ENCODE results near the gene UPK3B.
"Not testable (repeated sequence)": the region's sequence is repeated elsewhere in the genome, so short reads cannot be mapped to it uniquely, and the experiment has no call there.

Gene UPK3B

GRCh38 chr7:76509931-76510877 lies at the start of gene UPK3B:
Gene UPK3B (plus strand): TSS chr7:76510552. CDS start chr7:76510653, 101 bp downstream.
- no peak for DNase-seq (ENCODE audit: low read depth)

GRCh38 chr7:76460767-76461166 lies 49.6 kb upstream of the UPK3B start:
- not testable (repeated sequence) for DNase-seq (ENCODE audit: low read depth)

GRCh38 chr7:76461464-76462101 lies 48.8 kb upstream of the UPK3B start, which contains the start of gene DTX2:
Gene DTX2 (plus strand): TSS chr7:76461709. CDS start chr7:76480510, 18,801 bp downstream.
- DNase-seq (ENCODE audit: low read depth), result not testable (repeated sequence)

GRCh38 chr7:76462271-76462882 lies 48.0 kb upstream of the UPK3B start:
- DNase-seq (ENCODE audit: low read depth), result not testable (repeated sequence)

GRCh38 chr7:76464959-76465358 lies 45.4 kb upstream of the UPK3B start:
- DNase-seq (ENCODE audit: low read depth), result not testable (repeated sequence)

- not testable (repeated sequence) for DNase-seq (ENCODE audit: low read depth)
These were observed 44.4 kb upstream of the UPK3B start for GRCh38 chr7:76465950-76466349.

- not testable (repeated sequence) for DNase-seq (ENCODE audit: low read depth)
These were observed 42.5 kb upstream of the UPK3B start for GRCh38 chr7:76467743-76468404.

GRCh38 chr7:76471556-76472221 lies 38.7 kb upstream of the UPK3B start:
- DNase-seq (ENCODE audit: low read depth), result not testable (repeated sequence)

- DNase-seq (ENCODE audit: low read depth), result not testable (repeated sequence)
These were observed 37.3 kb upstream of the UPK3B start for GRCh38 chr7:76473097-76473496.

- DNase-seq (ENCODE audit: low read depth), result not testable (repeated sequence)
These were observed 34.1 kb upstream of the UPK3B start for GRCh38 chr7:76476280-76476679.

- not testable (repeated sequence) for DNase-seq (ENCODE audit: low read depth)
These were observed 33.4 kb upstream of the UPK3B start for GRCh38 chr7:76476742-76477474.

- DNase-seq (ENCODE audit: low read depth), result not testable (repeated sequence)
These were observed 30.7 kb upstream of the UPK3B start for GRCh38 chr7:76479628-76480027.

- DNase-seq (ENCODE audit: low read depth), result not testable (repeated sequence)
These were observed 29.7 kb upstream of the UPK3B start for GRCh38 chr7:76480403-76481253.

GRCh38 chr7:76482660-76483059 lies 27.7 kb upstream of the UPK3B start:
- DNase-seq (ENCODE audit: low read depth), result not testable (repeated sequence)

- not testable (repeated sequence) for DNase-seq (ENCODE audit: low read depth)
These were observed 27.3 kb upstream of the UPK3B start for GRCh38 chr7:76483081-76483480.

GRCh38 chr7:76484456-76484855 lies 25.9 kb upstream of the UPK3B start:
- not testable (repeated sequence) for DNase-seq (ENCODE audit: low read depth)

GRCh38 chr7:76485822-76486610 lies 24.3 kb upstream of the UPK3B start:
- not testable (repeated sequence) for DNase-seq (ENCODE audit: low read depth)

GRCh38 chr7:76486618-76487017 lies 23.7 kb upstream of the UPK3B start:
- DNase-seq (ENCODE audit: low read depth), result not testable (repeated sequence)

- DNase-seq (ENCODE audit: low read depth), result not testable (repeated sequence)
These were observed 22.4 kb upstream of the UPK3B start for GRCh38 chr7:76487969-76488368.

Measured in stimulated activated CD8-positive, alpha-beta memory T cell treated with anti-CD3 and anti-CD28 coated beads, Interleukin-7, amount 100 ng/mL, for 24 hours (primary cell).